Left lung (tissue), 10 donors: ENCODE data around the gene CABLES1. TPM values are rescaled to one million over a fixed set of nuclear protein-coding genes. Genes with fewer than 3 reads are reported as not detected.

ENCODE experiments used
- ATAC-seq: fragments of 200-7000 bp; cut with Tn5 transposase; one replicate; pipeline ENCODE4 v1.9.1; 2020; ENCODE audit warnings: moderate library complexity
- DNase-seq, 4 donors: peaks; one replicate each; pipeline ENCODE4 v3.0.0-alpha.2; 2013 to 2020
- H3K27ac ChIP-seq, 2 donors: fragments of 200-600 bp; sonication (generic) in 1 of 2; one replicate each; pipeline versions ENCODE4 v1.5.0 to v1.8.0; 2020 to 2021
- H3K27me3 ChIP-seq, 2 donors: fragments of 200-600 bp; sonication (generic) in 1 of 2; one replicate each; pipeline versions ENCODE4 v1.5.0 to v1.8.0; 2020 to 2021
- H3K36me3 ChIP-seq, 2 donors: fragments of 200-600 bp; sonication (generic) in 1 of 2; one replicate each; pipeline versions ENCODE4 v1.5.0 to v1.8.0; 2020 to 2021
- H3K4me1 ChIP-seq, 2 donors: fragments of 200-600 bp; one replicate each; pipeline ENCODE4 v1.8.0; 2021
- H3K4me3 ChIP-seq, 2 donors: fragments of 200-600 bp; sonication (generic) in 1 of 2; one replicate each; pipeline versions ENCODE4 v1.5.0 to v1.8.0; 2020 to 2021; ENCODE audit warnings: mild to moderate bottlenecking in 1 of 2
- H3K9me3 ChIP-seq, 2 donors: fragments of 200-600 bp; sonication (generic) in 1 of 2; one replicate each; pipeline versions ENCODE4 v1.5.0 to v1.8.0; 2020 to 2021
- CTCF ChIP-seq, 2 donors: fragments of 200-600 bp; sonication (generic) in 1 of 2; IDR thresholded peaks; one replicate each; pipeline versions ENCODE4 v1.5.0 to v1.8.0; 2021; ENCODE audit warnings: antibody characterized with exemption in 2 of 2
- intact Hi-C, 2 donors: fragments of 100-400 bp; cut with DNase I; formaldehyde crosslinking; loops; one replicate each; pipeline versions ENCODE4 v1.11.2 to v1.14.2; 2022
- polyA plus RNA-seq, 6 donors: library from polyadenylated mRNA; unstranded; fragments of 120-200 nt; gene quantifications; one replicate each; pipeline ENCODE4 v1.2.1, GENCODE V29; 2013; ENCODE audit not compliant: insufficient read length in 6 of 6
- total RNA-seq, 2 donors: library from RNA; stranded (reverse); fragmentation: NEBNext Ultra II Directional; extraction: Animal tissue kit (Norgen Biotek cat#: 25700); gene quantifications; one replicate each; pipeline ENCODE4 v1.2.1, GENCODE V29; 2021
- donor health status: DM: no; HTN: yes; CAD: no.
- donor health status: DM: no; HTN: no; CAD: no.

Gene CABLES1
- total and polyA plus RNA-seq, 8 donors, result 21.9 to 84.5 (median 71.6) TPM

GRCh38 chr18:23300231-23300805, 165.0 kb downstream of the CABLES1 start:
- Histone ChIP-seq H3K9me3 (no peaks in the 10 kb centered on the region), H3K36me3 (peaks cover 0 to 17% of the 10 kb centered on the region in 2 donors), H3K27me3 (no peaks in the 10 kb centered on the region), H3K27ac (no peak overlapping the region), H3K4me3 (no peak overlapping the region), H3K4me1 (peaks cover 12% of the 10 kb centered on the region in 2 donors)
- no peak for TF ChIP-seq CTCF (IDR thresholded peaks at IDR 0.05)
- intact Hi-C loops, result no loop called here
- ATAC-seq, result peak; percentile 24
- DNase-seq, result no peak

GRCh38 chr18:23301972-23302371, 166.7 kb downstream of the CABLES1 start:
- DNase-seq (no peak), ATAC-seq (no peak)
- peak overlapping the region in 1 of 2 donors; percentile 62 for H3K27ac ChIP-seq
- no peak overlapping the region for H3K4me3 ChIP-seq
- H3K36me3 ChIP-seq, result peaks cover 0 to 16% of the 10 kb centered on the region in 2 donors
- no peaks in the 10 kb centered on the region for H3K27me3 ChIP-seq
- intact Hi-C loops, result no loop called here
- H3K4me1 ChIP-seq, result peaks cover 12% of the 10 kb centered on the region in 2 donors
- no peaks in the 10 kb centered on the region for H3K9me3 ChIP-seq
- no peak for TF ChIP-seq CTCF (IDR thresholded peaks at IDR 0.05)

GRCh38 chr18:23302511-23302850, 167.2 kb downstream of the CABLES1 start:
- Histone ChIP-seq H3K27ac (peak overlapping the region in 1 of 2 donors; percentile 62), H3K4me1 (peaks cover 12% of the 10 kb centered on the region in 2 donors), H3K27me3 (no peaks in the 10 kb centered on the region), H3K36me3 (peaks cover 0 to 12% of the 10 kb centered on the region in 2 donors), H3K4me3 (no peak overlapping the region), H3K9me3 (no peaks in the 10 kb centered on the region)
- intact Hi-C loops, result no loop called here
- DNase-seq (no peak), ATAC-seq (peak; percentile 44)
- TF ChIP-seq CTCF (IDR thresholded peaks at IDR 0.05), result no peak

- H3K4me1 ChIP-seq, result peaks cover 12% of the 10 kb centered on the region in 2 donors
- intact Hi-C loops, result no loop called here
- H3K9me3 ChIP-seq, result no peaks in the 10 kb centered on the region
- no peak overlapping the region for H3K4me3 ChIP-seq
- peak overlapping the region; percentile 50 to 62 for H3K27ac ChIP-seq
- no peak for DNase-seq
- no peak for TF ChIP-seq CTCF (IDR thresholded peaks at IDR 0.05)
- no peaks in the 10 kb centered on the region for H3K27me3 ChIP-seq
- ATAC-seq, result peak; percentile 70
- H3K36me3 ChIP-seq, result peaks cover 0 to 7% of the 10 kb centered on the region in 2 donors
Observed at GRCh38 chr18:23302851-23303527, 167.7 kb downstream of the CABLES1 start.

GRCh38 chr18:23306822-23307221, 171.5 kb downstream of the CABLES1 start:
- Histone ChIP-seq H3K4me1 (peaks cover 13 to 18% of the 10 kb centered on the region in 2 donors), H3K27me3 (no peaks in the 10 kb centered on the region), H3K27ac (no peak overlapping the region), H3K36me3 (no peaks in the 10 kb centered on the region), H3K9me3 (no peaks in the 10 kb centered on the region), H3K4me3 (no peak overlapping the region)
- TF ChIP-seq CTCF (IDR thresholded peaks at IDR 0.05), result no peak
- DNase-seq, result no peak
- intact Hi-C loops, result no loop called here
- no peak for ATAC-seq
